Transverse colon (tissue), 3 donors: ENCODE data around the gene VSTM4.

ENCODE experiments used
- EP300 ChIP-seq: sonication (generic); formaldehyde crosslinking; IDR thresholded peaks from one replicate; pipeline ENCODE4 v1.6.1; 2017; ENCODE audit warnings: antibody characterized with exemption, low read depth
- POLR2A ChIP-seq: fragments of 450-650 bp; IDR thresholded peaks from one replicate; pipeline ENCODE4 v1.6.1; 2016; ENCODE audit warnings: antibody characterized with exemption, mild to moderate bottlenecking, moderate library complexity
- TF ChIP-seq, protein P1 (sequence below), 5 experiments: fragments of 200-600 bp in 3 of 5; fragments of 450-650 bp in 2 of 5; sonication (generic) in 3 of 5; IDR thresholded peaks; 1 replicate in 2 of 5; 2 replicates in 3 of 5; pipeline ENCODE4 v1.5.1; 2016 to 2017; ENCODE audit warnings: antibody characterized with exemption in 5 of 5, inconsistent platforms in 3 of 5, mild to moderate bottlenecking in 2 of 5, moderate library complexity in 1 of 5

DNA sequence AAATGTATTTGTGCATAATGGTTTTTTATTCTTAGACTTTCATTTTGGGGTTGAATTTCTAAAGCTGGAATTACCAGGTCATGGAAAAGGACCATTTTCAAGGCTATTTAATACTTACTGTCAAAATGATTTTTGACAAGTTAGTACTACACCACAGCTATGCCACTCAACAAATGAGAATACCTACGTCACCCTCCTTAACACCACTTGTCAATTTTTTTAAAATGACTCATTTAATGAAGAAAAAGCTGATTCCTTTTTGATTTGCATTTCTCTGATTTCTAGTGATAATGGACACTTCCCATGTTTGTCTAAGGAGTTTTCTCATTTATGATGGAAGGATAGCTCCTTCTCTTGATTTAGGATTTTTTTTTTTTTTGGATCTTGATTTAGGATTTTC, 63.3 kb downstream of the VSTM4 start:
- TF ChIP-seq POLR2A (no peak), EP300 (no peak)
- TF ChIP-seq, protein P1, sequence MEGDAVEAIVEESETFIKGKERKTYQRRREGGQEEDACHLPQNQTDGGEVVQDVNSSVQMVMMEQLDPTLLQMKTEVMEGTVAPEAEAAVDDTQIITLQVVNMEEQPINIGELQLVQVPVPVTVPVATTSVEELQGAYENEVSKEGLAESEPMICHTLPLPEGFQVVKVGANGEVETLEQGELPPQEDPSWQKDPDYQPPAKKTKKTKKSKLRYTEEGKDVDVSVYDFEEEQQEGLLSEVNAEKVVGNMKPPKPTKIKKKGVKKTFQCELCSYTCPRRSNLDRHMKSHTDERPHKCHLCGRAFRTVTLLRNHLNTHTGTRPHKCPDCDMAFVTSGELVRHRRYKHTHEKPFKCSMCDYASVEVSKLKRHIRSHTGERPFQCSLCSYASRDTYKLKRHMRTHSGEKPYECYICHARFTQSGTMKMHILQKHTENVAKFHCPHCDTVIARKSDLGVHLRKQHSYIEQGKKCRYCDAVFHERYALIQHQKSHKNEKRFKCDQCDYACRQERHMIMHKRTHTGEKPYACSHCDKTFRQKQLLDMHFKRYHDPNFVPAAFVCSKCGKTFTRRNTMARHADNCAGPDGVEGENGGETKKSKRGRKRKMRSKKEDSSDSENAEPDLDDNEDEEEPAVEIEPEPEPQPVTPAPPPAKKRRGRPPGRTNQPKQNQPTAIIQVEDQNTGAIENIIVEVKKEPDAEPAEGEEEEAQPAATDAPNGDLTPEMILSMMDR (IDR thresholded peaks at IDR 0.05): no peak
